ENCODE results near the gene HECW1.
"Not testable (repeated sequence)": the region's sequence is repeated elsewhere in the genome, so short reads cannot be mapped to it uniquely, and the experiment has no call there.

The HECW1 gene

DNA sequence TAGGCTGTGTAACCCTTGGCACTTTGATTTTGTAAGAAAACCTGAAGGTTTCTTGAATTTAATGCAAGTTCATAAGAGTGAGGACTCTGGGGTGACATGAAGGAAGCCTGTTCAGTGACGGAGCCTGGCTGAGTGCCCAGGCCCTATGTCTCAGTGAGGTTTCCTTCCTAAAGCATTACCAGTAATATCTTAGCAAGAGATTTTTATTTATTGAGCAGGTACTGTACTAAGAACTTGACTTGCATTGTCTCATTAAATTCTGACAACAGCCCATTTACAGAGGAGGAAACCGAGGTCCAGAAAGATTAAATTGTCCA is 197.2 kb downstream of the HECW1 start:
- no peak for DNase-seq (ENCODE audit: low read depth)

DNA sequence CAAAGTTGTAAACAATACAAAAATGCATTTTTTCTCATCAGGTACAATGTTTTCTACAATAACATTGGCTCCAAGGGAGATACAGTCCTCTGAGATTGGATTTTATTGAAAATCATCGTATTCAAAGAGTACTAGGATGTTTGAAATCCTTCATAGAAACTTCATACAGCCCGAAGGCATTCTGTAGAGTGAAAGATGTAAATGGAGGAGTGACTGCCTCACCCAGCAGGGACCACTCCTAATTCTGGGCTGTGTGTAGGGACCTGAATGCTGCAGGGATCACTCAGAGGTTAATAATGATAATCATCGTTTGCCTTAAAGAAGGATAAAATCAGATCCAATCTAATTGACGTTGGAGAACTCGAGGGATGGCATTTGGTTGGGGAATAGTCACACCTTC is 198.6 kb downstream of the HECW1 start:
- DNase-seq (ENCODE audit: low read depth) = no peak

DNA sequence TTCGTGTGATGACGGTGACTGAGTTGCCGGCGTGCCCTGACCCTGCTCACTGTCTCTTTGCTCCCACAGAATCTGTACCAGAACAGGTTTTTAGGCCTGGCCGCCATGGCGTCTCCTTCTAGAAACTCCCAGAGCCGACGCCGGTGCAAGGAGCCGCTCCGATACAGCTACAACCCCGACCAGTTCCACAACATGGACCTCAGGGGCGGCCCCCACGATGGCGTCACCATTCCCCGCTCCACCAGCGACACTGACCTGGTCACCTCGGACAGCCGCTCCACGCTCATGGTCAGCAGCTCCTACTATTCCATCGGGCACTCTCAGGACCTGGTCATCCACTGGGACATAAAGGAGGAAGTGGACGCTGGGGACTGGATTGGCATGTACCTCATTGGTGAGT is 199.2 kb downstream of the HECW1 start:
- no peak for DNase-seq (ENCODE audit: low read depth)

DNA sequence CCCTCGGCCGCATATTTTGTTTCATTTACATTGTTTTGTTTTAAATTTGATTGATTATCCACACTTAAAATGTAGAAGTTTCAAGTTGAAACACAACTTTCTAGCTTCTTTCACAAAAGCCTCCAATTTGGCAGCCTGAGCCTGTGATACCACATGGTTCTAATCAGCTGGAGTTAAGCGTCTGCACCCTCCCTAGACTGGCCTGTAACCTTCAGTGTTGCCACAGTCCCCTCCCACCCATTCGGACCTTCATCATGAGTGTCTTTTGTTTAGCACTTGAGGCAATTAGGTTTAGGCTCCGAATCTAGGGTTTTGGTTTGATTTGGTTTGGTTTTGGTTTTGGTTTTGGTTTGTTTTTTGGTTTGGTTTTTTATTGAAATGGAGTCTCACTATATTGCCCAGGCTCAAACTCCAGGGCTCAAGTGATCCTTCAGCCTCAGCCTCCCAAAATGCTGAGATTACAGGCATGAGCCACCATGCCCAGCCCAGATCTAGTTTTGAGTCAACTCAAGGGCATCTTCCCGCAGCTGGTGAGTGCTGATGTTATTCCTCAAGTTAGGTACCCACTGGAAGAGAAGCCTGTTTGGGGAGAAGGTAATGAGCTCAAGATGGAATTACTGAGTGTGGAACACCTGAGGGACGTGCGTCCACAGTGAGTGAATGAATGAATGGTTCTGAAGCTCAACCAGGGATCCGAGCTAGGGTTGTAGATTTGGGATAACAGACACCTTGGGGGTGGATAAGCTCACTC is 201.4 kb downstream of the HECW1 start:
- no peak for DNase-seq (ENCODE audit: low read depth)

DNA sequence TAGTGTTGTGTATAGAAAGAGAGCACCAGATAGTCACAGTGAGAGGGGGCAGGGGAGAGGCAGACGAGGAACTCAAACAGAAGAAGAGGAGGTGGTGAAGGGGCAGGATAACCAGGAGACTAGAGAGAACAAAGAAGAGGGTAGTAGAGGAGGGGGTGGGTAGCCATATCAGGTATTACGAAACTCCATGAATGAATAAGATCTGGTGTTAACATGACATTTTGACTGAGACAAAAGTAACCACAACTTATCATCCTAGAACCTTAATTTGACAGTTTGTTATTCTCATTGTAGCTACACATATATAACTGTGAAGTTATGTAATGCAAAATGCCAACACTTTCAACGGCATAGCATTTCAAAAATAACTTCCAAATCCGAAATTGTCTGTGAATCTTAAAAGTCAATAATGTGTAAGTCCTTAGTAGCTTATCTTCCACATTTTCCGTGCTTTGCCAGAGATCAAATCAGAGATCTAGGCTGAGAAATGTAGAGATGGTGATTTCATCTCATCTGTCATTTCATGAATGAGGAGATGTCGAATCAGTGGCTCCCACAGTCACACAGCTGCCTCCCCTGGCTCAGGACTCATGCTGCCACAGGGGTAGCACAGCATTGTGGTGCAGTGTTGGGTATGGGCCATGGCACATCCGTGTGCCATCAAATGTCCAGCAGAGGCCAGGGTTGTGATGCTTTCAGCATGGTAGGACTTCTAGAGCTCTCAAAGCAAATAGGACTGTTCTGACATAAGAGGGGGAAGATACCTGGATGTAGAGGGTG is 202.1 kb downstream of the HECW1 start:
- DNase-seq (ENCODE audit: low read depth) = no peak

DNA sequence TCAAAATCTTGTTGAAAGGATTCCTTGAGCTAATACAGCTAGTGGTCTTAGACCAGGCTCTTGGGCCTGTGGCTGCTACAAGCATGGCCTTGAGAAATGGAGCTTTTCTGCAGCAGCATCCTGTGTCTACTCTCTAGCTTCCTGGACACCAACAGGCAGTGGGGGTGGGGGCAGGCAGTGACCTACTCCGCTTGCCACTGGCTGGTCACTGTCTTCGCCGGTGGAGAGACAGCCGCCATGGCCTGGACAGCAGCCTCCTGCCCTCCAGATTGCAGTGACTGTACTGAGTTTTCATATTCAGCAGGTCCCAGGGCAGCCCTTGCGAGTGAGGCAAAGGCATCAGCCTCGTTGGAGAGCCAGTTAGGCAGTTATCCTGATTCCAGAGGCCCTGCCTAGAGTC is 204.6 kb downstream of the HECW1 start:
- DNase-seq (ENCODE audit: low read depth) = no peak

DNA sequence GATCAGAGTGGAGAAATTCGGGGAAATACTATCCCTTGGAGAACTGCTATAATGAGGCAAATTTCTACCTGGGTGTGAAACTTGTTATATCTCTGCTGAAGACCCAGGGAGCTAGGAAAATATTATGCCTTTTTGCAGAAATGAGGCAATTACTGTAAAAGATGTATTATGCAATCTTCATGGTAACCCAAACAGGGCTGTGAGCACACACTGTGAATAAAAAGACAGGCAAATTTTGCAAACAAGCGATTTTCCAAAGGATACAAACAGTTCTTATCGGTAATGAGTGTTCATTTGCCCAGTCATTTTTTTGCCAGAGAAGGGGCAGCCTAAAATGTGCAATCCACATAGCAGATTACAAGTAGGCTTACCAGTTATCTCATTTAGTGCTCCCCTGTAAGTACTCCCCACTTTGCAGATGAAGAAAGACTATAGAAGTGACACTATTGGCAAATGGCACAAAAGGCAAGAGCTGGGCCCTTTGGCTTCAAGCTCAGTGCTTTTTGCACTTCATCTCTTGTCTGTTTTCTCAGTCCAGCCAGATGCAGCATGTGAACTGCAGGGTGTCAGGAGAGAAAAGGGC is 205.8 kb downstream of the HECW1 start:
- no peak for DNase-seq (ENCODE audit: low read depth)

DNA sequence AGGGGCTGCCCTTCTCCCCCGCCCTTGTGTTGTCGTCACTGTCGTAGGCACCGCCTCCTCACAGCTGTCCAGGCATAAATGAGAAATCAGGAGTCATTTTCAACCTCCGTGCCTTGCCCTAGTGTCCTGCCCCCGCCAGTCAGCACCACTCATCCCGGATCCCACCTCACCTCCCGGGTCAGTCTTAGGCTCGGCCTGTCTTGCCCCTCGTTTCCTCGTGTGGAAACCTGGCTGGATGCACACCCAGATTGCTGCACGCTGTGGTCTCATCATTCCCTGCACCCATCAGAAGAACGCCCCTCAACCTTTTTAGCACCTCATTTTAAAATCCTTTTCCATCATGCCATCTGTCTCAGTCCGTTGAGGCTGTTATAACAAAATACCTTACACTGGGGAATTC is 213.1 kb downstream of the HECW1 start:
- no peak for DNase-seq (ENCODE audit: low read depth)

DNA sequence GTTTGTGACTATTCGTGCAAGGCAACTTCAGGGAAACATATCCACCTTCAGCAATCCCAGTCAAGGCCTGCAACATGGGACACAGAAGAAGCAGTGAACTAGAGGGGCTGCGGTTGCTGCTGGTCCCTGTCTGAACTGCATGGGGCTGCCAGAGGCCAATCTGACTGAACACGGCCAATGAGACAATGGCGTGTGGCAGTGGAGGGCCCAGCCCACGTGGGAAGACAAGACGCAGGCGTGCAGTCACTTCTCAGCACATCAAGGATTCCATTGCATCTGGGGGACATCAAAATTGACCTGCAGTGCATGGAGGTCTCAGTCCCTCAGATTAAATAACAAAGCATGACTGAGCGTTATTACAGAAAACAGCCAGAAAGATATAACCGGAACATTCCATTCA is 215.9 kb downstream of the HECW1 start:
- DNase-seq (ENCODE audit: low read depth) = no peak

DNA sequence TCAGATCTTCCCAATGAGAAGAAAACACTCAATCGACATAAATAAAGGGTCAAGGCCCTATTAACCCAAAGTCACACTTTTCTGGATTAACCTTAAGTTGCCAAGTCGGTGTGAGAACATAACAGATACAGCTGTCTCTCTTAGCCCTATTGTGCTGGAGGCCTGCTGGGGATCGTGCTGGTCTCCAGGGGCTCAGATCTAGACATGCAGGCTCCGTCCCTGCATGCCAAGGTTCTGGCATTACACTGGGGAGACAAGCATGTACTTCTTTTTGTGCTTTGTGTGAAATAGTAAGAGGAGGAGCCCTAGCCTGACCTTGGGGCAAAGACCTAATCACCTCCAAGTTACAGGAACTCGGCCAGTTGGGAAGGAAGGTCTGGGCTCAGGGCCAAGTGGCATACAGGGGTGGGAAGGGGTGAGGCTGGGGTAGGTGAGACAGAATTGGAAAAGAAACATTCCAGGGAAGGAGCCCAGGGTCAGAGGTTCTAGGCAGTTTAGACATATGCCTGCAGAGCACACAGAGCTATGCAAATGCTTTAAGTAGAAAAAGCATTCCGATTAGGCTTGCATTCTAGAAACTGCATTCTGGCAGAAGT is 216.4 kb downstream of the HECW1 start:
- no peak for DNase-seq (ENCODE audit: low read depth)

DNA sequence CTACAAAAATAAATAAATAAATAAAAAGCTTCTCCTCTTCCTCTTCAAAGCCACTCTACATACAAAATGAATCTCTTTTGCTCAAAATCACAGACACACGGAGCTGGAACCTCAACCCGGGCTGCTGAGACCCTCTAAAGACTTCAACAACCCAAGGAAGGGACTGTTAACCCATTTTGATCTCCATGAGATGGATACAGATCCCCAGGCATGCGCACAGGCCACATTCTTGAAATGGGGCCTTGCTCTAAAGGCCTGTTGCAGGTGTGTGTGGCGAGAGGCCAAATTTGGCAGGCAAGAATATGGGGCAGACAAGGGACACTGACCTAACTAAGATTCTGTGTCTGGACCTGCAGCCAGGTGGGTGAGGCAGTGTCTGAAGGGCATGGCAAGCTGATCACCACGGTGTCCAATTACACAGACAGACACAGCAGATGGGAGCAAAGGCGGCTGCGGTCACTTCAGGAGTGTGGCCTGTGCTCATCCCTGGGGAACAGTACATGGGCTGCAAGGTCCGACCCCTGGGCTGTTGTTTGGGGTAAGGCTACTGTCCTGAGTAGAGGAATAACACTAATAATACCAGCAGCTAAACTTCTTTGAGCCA is 219.8 kb downstream of the HECW1 start:
- DNase-seq (ENCODE audit: low read depth) = no peak

DNA sequence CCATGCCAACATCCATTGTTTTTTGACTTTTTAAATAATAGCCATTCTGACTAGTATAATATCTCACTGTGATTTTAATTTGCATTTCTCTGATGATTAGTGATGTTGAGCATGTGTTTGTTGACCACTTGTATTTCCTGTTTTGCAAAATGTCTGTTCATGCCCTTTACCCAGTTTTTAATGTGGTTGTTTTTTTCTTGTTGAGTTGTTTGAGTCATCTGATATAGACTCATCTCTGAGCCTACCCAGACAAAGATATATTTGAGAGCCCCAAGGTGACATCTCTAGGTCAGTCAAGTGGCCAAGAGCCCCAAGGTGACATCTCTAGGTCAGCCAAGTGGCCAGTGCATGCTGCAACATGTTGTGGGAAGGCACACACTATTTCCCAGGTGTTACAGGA is 224.7 kb downstream of the HECW1 start:
- no peak for DNase-seq (ENCODE audit: low read depth)

DNA sequence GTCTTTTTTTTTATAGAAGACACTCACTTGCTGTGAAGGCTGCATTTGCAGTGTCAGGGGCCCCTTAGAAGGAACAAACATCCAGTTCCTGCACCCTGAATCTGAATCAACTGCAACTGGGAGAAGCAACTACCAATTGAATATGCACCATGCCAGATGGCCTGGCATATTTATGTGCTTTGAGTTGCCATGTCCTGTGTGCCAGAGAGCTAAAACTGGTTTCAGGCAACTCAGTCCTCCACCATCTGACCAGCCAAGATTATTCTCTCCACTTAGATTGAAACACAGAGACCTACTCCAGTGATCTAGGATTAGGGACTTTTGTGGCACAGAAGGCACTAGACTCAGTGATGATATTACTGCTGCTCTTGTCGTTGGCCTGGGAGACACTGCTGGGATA is 225.4 kb downstream of the HECW1 start:
- DNase-seq (ENCODE audit: low read depth) = no peak

DNA sequence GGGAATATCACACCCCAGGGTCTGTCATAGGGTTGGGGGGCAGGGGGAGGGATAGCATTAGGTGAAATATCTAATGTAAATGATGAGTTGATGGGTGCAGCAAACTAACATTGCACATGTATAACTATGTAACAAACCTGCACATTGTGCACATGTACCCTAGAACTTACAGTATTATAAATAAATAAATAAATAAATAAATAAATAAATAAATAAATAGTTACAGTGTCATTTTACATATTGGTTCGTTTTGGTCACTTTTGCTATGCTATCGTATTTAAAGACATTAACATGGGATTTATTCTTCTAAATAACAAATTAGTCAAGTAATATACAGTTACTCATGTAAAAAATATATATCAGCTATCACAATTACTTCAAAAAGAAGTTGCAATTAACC is 228.7 kb downstream of the HECW1 start:
- DNase-seq (ENCODE audit: low read depth) = no peak

DNA sequence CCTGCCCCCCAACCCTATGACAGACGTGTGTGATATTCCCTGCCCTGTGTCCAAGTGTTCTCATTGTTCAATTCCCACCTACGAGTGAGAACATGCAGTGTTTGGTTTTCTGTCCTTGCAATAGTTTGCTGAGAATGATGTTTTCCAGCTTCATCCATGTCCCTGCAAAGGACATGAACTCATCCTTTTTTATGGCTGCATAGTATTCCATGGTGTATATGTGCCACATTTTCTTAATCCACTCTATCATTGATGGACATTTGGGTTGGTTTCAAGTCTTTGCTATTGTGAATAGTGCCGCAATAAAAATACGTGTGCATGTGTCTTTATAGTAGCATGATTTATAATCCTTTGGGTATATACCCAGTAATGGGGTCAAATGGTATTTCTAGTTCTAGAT is 231.0 kb downstream of the HECW1 start:
- DNase-seq (ENCODE audit: low read depth) = not testable (repeated sequence)

DNA sequence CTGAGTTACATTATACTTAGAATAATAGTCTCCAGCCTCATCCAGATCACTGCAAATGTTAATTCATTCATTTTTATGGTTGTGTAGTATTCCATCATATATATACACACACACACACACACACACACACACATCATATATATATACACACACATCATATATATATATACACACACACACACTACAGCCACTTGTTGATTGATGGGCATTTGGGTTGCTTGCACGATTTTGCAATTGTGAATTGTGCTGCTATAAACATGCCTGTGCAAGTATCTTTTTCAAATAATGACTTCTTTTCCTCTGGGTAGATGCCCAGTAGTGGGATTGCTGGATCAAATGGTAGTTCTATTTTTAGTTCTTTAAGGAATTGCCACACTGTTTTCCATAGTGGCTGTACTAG is 233.2 kb downstream of the HECW1 start:
- not testable (repeated sequence) for DNase-seq (ENCODE audit: low read depth)

DNA sequence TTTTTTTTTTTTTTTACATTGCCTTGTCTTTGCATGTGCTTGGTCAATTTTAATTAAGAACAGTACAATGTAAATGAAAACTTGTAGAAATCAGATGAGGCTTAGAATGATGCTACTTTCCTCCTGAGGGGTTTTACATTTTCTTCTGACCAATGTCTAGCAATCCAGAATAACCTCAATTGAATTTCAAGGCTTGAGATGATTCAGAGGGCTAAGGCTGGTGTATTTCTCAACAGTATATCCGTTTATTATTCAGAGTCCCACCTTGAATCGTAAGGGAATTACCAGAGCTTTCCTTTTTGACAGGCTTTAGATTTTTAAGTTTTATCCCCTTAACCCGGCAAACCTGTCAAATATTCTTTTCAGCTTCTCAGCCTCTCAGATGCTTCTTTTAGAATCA is 239.2 kb downstream of the HECW1 start:
- DNase-seq (ENCODE audit: low read depth) = no peak

DNA sequence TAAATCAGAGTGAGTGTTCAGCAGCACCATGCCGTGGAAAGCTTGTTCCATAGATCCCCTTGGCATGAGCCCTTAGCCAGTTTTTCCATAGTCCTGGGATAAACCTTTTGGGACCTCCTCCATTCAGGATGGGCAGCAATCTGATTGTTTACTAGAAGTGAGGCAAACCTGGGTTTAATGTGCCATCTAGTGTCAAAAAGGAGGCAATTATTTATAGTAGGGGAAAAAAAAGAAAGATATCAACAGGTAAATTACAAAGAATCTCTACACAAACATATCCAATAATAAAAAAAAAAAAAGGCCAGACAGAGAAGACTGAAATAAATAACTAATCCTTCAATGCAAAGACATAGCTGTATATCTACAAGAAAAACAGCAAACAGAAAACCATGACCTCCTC is 241.5 kb downstream of the HECW1 start:
- no peak for DNase-seq (ENCODE audit: low read depth)

DNA sequence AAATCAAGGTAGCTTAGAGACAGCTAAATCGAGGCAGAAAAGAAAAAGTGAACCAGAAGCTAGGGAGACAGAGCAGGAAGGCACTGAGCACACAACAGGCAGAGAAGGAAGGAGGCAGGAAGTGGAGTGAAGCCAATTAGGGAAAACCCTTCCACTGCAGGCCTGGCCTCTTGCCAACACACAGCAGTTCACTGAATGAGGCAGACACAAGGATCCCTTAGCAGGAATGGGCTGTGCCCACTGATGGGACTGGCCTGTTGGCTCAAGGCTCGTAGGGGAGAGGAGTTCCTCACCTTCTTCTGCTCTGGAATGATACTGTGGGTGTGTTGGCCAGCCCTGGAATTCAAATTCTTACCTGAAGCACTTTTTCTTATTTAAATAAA is 250.2 kb downstream of the HECW1 start:
- DNase-seq (ENCODE audit: low read depth) = no peak

DNA sequence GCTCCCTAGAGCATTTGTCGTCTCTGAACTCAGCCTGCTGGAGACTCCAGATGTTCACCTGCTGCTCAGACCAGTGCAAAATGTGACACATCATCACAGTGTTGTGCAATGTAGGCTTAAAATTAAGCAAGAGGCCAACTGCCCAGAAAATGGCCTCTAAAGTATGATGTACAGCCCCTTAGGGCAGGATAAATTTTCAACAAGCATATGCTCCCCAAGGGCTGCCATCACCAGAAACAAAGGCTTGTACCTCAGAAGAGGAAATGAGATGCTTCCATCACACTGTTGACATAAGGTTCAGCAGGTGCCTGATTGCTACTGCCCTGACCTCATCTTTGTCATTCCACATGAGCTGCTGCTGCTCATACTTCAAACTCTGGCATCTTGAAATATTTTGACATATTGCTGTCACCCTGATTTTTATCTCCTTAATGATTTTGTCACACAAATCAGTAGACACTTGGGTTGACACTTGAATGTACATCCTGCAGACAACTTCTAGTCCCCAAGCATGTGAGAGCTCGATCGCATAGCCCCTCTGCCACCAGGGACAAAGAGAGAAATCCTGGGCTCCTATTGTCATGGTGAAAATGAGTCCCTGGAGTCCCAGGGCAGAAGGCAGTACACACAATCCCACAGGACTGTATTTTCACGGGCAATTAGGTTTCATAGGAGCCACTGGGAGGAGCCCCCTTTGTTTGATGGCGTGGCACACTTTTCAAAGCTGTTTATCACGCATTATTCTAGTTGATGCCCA is 250.8 kb downstream of the HECW1 start:
- no peak for DNase-seq (ENCODE audit: low read depth)

DNA sequence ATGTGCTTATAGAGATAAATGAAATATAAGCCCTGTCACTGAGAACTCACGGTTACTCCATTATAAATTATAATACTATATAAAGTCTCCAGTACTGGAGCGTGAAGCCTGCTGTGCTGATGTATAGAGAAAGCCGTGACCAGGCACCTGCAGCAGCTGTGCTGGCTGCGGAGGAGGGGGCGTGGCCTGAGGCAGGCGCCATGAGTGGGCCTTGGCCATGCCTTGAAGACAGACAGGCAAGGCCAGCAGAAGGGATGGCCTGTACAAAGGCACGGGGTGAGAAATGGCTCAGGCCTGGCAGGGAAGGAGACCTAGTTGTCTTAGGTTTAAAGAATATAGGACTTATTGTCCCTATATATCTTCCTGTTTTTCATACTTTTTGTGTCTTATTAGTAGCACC is 251.9 kb downstream of the HECW1 start:
- no peak for DNase-seq (ENCODE audit: low read depth)
